Hematopoietic multipotent progenitor cell treated with erythropoietin and hydrocortisone succinate and interleukin-3 and kit ligand, for 6 days (in vitro differentiated cells): Measurements from ENCODE around the gene ATAD3B.
"Not testable (repeated sequence)": the region's sequence is repeated elsewhere in the genome, so short reads cannot be mapped to it uniquely, and the experiment has no call there.

Experiments
- DNase-seq: peaks from one replicate; pipeline ENCODE4 v3.0.0-alpha.2; 2015

ATAD3B gene

DNA sequence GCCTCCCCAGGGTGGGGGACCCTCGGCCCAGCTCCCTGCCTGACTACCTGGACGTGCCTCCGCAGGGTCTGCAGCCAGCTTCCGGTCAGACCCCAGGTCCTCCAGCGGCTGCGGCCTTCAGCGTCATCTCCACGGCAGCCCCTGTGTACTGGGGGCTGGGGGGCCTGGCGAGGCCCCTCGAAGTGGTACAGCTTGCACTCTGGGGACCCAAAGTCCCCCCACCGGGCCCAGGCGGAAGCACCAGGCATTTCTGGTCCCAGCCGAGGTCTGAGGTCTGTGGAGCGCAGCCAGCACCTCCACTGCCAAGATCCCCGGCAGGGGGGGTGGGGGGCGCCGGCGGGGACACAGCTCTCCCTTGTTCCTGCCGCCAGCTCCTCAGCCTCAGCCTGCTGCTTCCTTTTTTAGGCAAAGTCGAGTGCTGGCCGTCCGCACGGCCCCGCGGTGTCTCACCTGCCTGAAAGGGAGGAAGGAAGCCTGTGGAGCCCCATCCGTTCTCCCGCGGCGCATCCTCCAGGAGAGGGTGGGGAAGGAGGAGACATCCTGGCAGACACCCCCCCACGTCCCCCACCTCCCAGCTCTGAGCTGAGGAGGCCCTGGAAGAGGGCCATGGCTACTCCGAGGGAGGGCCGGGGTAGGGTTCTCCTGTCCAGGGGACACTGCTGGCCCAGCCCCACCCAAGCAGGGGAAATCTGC, 37.3 kb upstream of the ATAD3B start:
- DNase-seq: peak; percentile 43

DNA sequence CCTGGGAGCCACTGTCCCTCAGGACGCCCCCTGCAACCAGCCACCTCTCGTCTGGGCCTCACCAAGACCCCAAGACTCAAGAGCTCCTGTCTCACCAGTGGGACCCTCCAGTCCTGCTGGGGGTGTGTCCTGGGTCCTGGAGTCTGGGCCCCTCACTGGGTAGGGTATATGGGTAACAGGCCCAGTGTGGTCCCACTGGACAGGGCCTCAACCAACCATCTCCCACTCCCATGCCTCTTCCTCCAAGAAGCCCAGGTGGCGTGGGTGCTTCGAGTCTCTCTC, 36.8 kb upstream of the ATAD3B start:
- no peak for DNase-seq

- DNase-seq: peak; percentile 72
Observed at GRCh38 chr1:1435106-1435903, 36.3 kb upstream of the ATAD3B start, which contains the start of gene VWA1. VWA1 (plus strand) TSS chr1:1435690; CDS start chr1:1435749, 59 bp downstream.

GRCh38 chr1:1435911-1436629, 35.5 kb upstream of the ATAD3B start:
- DNase-seq: no peak

DNA sequence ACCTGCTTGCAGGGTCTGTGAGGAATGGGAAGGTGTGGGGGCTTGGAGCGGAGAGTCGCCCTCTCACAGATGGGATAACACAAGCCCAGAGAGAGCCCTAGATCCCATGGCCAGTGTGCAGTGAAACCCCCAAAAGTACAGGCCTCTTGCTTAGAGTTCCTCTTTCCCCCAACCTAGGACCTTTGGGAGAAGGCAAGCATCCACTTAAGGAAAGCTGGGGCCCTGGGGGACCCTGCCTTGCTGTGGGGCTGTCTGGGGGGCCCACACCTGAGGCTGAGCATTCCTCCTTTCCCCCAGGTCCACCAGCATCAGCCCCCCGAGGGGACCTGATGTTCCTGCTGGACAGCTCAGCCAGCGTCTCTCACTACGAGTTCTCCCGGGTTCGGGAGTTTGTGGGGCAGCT, 34.9 kb upstream of the ATAD3B start:
- DNase-seq: no peak

- DNase-seq: no peak
Observed at GRCh38 chr1:1437033-1437903, 34.3 kb upstream of the ATAD3B start.

GRCh38 chr1:1437904-1438376, 33.6 kb upstream of the ATAD3B start:
- DNase-seq: no peak

DNA sequence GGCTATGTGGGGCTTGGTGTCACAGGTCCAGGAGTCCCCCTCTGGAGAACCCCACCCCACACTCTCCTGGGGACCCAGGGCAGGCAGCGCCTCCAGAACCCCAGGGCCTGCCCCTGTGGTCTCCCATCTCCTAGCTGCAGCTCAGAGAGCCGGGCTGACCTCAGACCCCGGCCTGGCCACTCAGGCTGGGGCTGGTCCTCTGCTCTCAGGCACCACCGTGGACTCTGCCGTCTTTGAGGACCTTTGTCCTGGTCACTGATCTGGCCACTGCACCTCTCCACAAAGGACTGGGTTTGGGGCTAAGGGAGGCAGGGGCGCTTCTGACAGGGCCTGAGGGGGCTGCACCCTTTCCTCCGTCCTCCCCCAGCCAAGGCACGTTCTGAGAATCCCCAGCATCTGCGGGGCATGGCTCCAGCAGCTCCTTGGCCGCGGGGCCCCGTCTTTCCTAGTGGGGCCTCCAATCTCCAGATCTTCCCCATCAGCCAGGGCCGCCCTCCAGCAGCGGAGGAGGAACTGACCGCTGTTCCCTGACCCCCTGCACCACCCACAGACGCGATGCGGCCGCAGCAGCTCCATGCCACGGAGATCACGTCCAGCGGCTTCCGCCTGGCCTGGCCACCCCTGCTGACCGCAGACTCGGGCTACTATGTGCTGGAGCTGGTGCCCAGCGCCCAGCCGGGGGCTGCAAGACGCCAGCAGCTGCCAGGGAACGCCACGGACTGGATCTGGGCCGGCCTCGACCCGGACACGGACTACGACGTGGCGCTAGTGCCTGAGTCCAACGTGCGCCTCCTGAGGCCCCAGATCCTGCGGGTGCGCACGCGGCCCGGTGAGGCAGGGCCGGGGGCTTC, 32.8 kb upstream of the ATAD3B start:
- DNase-seq: no peak

DNA sequence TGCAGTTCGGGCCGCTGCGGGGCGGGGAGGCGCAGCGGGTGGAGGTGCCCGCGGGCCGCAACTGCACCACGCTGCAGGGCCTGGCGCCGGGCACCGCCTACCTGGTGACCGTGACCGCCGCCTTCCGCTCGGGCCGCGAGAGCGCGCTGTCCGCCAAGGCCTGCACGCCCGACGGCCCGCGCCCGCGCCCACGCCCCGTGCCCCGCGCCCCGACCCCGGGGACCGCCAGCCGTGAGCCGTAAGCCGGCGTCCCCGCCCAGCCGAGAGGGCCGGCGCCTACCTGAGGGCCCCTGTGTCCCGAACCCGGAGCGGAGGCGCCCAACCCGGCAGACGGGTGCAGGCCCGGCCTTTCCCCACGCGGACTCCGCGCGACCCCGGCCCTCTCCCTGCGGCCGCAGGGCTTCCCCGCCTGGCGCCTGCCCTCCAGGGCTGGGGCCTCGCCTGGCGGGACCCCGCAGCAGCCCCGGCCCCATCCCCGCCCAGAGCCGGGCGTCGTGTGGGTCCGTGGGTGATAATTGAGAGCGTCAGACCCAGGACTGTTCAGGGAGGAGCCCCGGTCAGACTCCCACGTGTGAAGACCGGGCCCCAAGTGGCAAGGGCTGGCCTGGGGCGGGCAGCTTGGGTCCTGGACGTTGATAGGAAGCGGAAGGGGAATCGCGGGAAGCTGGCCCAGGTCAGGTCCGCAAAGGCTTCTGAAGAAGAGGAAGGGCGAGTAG, 31.9 kb upstream of the ATAD3B start:
- DNase-seq: no peak

GRCh38 chr1:1440262-1441001, 31.1 kb upstream of the ATAD3B start:
- DNase-seq: no peak

DNA sequence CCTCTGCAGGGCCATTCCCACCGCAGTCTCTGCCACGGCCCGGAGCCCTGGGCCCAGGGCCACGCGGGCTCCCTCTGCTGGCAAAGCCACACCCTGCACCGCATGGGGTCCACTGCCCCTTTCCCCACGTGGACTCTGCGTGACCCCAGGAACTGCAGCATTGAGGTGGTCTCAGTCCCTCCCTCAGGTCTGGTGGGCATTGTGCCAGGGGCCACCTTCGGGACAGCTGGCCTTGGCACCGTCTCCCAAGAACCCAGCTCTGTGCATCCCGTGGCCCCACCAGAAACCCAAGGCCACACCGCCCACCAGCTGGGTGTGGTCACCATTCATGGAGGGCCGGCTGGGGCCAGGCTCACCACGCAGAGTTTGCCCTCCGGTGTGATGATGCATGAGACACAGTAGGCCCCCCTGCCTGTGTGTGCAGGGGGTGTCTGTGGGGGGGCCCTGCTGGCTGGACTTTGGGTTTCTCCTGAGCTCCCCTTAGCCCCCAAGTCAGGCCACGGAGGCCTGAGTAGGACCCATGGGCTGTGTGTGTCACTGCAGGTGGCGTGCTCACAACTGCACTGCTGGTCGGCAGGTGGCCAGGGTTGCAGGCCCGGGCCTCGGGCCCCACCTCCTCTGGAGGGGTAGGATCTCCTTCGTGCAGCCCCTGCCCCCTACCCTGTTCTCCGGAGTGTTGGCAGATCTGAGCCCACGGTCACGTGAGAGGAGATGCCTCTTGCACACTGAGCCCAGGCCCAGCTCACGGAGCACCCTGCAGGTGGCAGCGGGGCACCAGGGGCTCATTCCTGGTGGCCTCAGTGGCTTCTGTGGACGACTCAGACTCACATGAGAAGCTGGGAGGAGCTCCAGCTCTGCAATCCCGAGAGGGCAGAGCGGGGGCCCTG, 30.3 kb upstream of the ATAD3B start:
- DNase-seq: peak; percentile 76

- DNase-seq: no peak
Observed at GRCh38 chr1:1442069-1442770, 29.3 kb upstream of the ATAD3B start.

DNA sequence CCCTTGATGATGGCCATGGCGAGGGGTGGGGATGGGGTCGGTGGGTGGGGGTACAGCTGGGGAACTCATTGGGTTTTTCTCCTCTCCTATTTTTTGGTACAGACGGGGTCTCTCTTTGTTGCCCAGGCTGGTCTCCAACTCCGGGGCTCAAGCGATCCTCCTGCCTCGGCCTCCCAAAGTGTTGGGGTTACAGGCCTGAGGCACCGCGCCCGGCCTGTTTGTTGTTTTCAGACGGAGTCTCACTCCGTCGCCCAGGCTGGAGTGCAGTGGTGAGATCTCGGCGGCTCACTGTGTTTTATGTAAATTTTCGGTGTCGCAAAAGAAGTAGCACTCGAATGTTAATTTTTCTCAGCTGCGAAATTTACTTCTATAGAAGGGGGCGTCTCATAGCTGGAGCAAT, 24.9 kb upstream of the ATAD3B start:
- DNase-seq: not testable (repeated sequence)

DNA sequence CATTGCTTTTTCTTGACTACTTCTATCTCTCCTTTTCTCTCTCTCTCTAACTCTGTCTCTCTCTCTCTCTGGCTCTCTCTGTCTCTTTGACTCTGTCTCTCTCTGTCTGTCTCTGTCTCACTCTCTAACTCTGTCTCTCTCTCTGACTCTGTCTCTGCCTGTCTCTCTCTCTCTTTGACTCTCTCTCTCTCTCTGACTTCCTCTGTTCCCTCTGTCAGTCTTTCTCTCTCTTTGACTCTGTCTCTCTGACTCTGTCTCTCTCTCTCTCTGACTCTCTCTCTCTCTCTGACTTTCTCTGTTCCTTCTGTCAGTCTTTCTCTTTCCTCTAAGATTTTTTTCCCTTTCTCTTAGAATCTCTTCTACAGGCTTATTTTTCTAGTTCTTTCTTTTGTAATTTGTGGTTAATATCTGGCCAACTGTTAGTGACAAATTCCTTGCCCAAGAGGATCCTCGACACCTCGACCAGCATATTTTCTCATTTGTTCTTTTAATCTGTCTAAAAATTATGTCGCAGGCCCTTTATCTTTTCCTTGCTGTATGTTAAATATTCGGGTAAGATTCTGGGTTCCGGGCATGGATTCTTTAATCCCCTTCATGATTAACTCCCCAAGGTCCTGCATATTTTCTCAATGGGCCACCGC, 22.3 kb upstream of the ATAD3B start, which contains the start of gene ATAD3C:
TSS of gene ATAD3C (plus strand) at position 591 of the 641 bp plus-strand sequence. CDS start 995 bp downstream, outside the sequence.
- DNase-seq: no peak

- DNase-seq: not testable (repeated sequence)
Observed at GRCh38 chr1:1450616-1451015, 20.9 kb upstream of the ATAD3B start.

DNA sequence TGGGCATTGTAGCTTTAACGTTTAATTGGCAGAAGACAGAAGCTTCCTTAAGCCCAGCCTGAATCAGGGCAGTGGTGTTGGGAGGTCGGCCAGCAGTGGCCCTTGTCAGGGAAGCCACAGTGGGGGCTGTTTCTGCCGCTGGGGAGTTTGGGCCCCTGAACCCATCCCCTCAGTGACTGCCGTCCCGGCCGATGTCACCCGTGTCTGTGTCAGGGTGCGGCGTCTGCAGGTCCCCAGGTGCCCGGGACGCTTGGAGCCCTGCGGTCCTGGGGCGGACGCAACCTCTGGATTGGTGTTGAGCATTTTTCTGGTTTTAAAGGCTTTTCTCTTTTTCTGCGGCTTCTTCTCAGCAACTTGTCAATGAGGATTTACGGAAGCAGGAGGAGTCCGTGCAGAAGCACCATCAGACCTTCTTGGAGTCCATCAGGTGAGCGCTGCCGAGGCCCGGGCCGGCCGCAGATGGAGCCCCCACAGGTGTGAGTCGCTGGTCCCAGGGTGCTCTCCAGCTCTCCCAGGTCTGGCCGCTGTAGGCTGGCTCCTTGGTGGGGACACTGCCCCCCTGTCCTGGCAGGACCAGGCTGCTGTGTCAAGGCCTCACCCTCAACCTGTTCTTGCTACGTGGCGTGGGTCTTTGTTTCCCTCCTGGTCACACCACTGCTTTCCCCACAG, 19.7 kb upstream of the ATAD3B start:
- DNase-seq: no peak

DNA sequence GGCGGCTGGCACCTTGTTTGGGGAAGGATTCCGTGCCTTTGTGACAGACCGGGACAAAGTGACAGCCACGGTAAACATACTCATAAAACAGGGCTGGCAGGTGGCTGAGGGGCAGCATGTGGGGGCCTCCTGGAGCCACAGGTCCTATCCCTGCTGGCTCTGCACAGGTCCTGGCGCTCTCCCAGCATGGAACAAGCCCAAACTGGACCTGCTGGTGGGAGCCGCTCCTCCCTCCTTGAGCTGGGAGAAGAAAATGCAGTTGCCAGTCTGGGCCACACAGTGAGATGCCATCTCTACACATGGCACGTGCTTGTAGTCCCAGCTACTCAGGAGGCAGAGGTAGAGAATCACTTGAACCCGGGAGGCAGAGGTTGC, 19.2 kb upstream of the ATAD3B start:
- DNase-seq: not testable (repeated sequence)
